ENCODE results near the gene RTL10. TPM values are rescaled to one million over a fixed set of nuclear protein-coding genes. Genes with fewer than 3 reads are reported as not detected.

Gene RTL10
- total and polyA plus RNA-seq, 2 of the 4 experiments (the other 2 are of a cell fraction), result 8.6 to 12.1 TPM

- H2BK120ac ChIP-seq (ENCODE audit: low read depth, low read length), result no peak overlapping the region
- H3K4me1 ChIP-seq (ENCODE audit: control insufficient read depth, insufficient read depth, low read length), result peaks cover 16% of the 10 kb centered on the region
- DNase-seq (no peak), ATAC-seq (ENCODE audit: low read depth) (no peak)
- H2AK9ac ChIP-seq (replicated peaks; ENCODE audit: low read depth, low read length, poor library complexity), result no peak overlapping the region
- H3K4me3 ChIP-seq (ENCODE audit: insufficient read depth, low read depth, low read length), result no peak overlapping the region
- peaks cover 11 to 38% of the 10 kb centered on the region in 2 experiments for H3K79me1 ChIP-seq (ENCODE audit: low read depth in 1 of 2, low read length in 2 of 2)
- H3K9me3 ChIP-seq (ENCODE audit: control insufficient read depth, insufficient read depth, low read length), result no peaks in the 10 kb centered on the region
- 0 out of 2 replicates have a peak, but pooled peaks cover under 1% of the 10 kb centered on the region for H3K36me3 ChIP-seq (ENCODE audit: control insufficient read depth, insufficient read depth, low read length)
- no peak overlapping the region for H3K56ac ChIP-seq (ENCODE audit: extremely low read depth, insufficient read depth, low read length)
- H4K20me1 ChIP-seq (ENCODE audit: insufficient read depth, low read length), result peaks cover 12% of the 10 kb centered on the region
- H2AK5ac ChIP-seq (ENCODE audit: low read depth, low read length), result no peak overlapping the region
- no peak overlapping the region for H2BK20ac ChIP-seq (ENCODE audit: low read depth, low read length)
- no peak overlapping the region for H4K5ac ChIP-seq (ENCODE audit: low read depth, low read length)
- H2BK5ac ChIP-seq (ENCODE audit: low read depth, low read length, poor library complexity, severe bottlenecking), result no peak overlapping the region
- no TSS peak for BruUV-seq (replicated peaks)
- H4K8ac ChIP-seq (ENCODE audit: low read depth in 2 of 2, low read length in 2 of 2), result no peak overlapping the region
- H2BK15ac ChIP-seq (ENCODE audit: low read depth, low read length), result no peak overlapping the region
- ChIA-PET CTCF (no interaction called here), POLR2A (ENCODE audit: unreplicated experiment) (no interaction called here)
- H3K18ac ChIP-seq (ENCODE audit: low read depth, low read length), result no peak overlapping the region
- no peak overlapping the region for H4K91ac ChIP-seq (ENCODE audit: insufficient read depth, low read depth, low read length)
- H2AFZ ChIP-seq (replicated peaks; ENCODE audit: low read length, poor library complexity), result no peak overlapping the region
- dilution Hi-C loops (cut with HindIII; ENCODE audit: low sequenced_read_pairs, unreplicated experiment), result no loop called here
- intact Hi-C loops (cut with micrococcal nuclease), result no loop called here
- in situ Hi-C loops (cut with MboI; ENCODE audit: low sequenced_read_pairs), result no loop called here
- H3K4ac ChIP-seq (ENCODE audit: low read depth, low read length), result no peak overlapping the region
- H3K14ac ChIP-seq (replicated peaks; ENCODE audit: low read depth, low read length), result no peak overlapping the region
- no peak overlapping the region for H3K27ac ChIP-seq (ENCODE audit: insufficient read depth, low read length)
- H3K9ac ChIP-seq (ENCODE audit: low read depth, low read length), result no peak overlapping the region
- H3K23ac ChIP-seq (ENCODE audit: low read depth, low read length), result no peak overlapping the region
- no peak for TF ChIP-seq SMC3 (IDR thresholded peaks at IDR 0.05; ENCODE audit: low read depth, low read length)
- no peak for TF ChIP-seq NFE2L2 (IDR thresholded peaks at IDR 0.05; ENCODE audit: low read depth, low read length)
- no peak for TF ChIP-seq POLR2A (IDR thresholded peaks at IDR 0.05; ENCODE audit: low read depth, low read length)
- TF ChIP-seq CEBPB (IDR thresholded peaks at IDR 0.05; ENCODE audit: low read depth, low read length), result no peak
- no peak for TF ChIP-seq RAD21 (IDR thresholded peaks at IDR 0.05; ENCODE audit: low read length)
- no peak for TF ChIP-seq MXI1 (IDR thresholded peaks at IDR 0.05; ENCODE audit: borderline replicate concordance, low read depth, low read length)
- no peak for TF ChIP-seq MAZ (IDR thresholded peaks at IDR 0.05; ENCODE audit: borderline replicate concordance, low read depth, low read length)
- no peak for TF ChIP-seq MAFK (IDR thresholded peaks at IDR 0.05; ENCODE audit: low read depth, low read length)
- no peak for TF ChIP-seq ELK1 (IDR thresholded peaks at IDR 0.05; ENCODE audit: borderline replicate concordance, low read depth, low read length)
- TF ChIP-seq CTCF (conservative IDR thresholded peaks at IDR 0.05; ENCODE audit: low read depth, low read length), result no peak
- no peak for TF ChIP-seq RFX5 (IDR thresholded peaks at IDR 0.05; ENCODE audit: low read depth, low read length)
- no peak for TF ChIP-seq CHD1 (IDR thresholded peaks at IDR 0.05; ENCODE audit: low read depth, low read length)
- no peak for TF ChIP-seq USF2 (IDR thresholded peaks at IDR 0.05; ENCODE audit: low read depth, low read length)
- no peak for TF ChIP-seq BHLHE40 (IDR thresholded peaks at IDR 0.05; ENCODE audit: low read depth, low read length)
- H3K9me1 ChIP-seq (ENCODE audit: insufficient read depth, low read length), result peaks cover 3% of the 10 kb centered on the region
- no CpG with 5 or more reads among the region's 3 CpGs for WGBS, 2 experiments (ENCODE audit: extremely low coverage in 2 of 2, insufficient read length in 1 of 2)
- H3K27me3 ChIP-seq (ENCODE audit: control insufficient read depth, insufficient read depth, low read length), result no peaks in the 10 kb centered on the region
- no peak overlapping the region for H3K4me2 ChIP-seq (ENCODE audit: low read depth, low read length)
These were observed 2.7 kb upstream of the RTL10 start for GRCh38 chr22:19857382-19857781.
